Measurements from ENCODE around the gene ARHGAP33. TPM values are rescaled to one million over a fixed set of nuclear protein-coding genes. Genes with fewer than 3 reads are reported as not detected.
A peak's percentile ranks its signal among the peaks of the same experiment; 100 is the strongest.
"Not testable (repeated sequence)": the region's sequence is repeated elsewhere in the genome, so short reads cannot be mapped to it uniquely, and the experiment has no call there.

The ARHGAP33 gene
- total RNA-seq, 6 donors from 2014 or later: 5.9 to 109 (median 14.5) TPM

DNA sequence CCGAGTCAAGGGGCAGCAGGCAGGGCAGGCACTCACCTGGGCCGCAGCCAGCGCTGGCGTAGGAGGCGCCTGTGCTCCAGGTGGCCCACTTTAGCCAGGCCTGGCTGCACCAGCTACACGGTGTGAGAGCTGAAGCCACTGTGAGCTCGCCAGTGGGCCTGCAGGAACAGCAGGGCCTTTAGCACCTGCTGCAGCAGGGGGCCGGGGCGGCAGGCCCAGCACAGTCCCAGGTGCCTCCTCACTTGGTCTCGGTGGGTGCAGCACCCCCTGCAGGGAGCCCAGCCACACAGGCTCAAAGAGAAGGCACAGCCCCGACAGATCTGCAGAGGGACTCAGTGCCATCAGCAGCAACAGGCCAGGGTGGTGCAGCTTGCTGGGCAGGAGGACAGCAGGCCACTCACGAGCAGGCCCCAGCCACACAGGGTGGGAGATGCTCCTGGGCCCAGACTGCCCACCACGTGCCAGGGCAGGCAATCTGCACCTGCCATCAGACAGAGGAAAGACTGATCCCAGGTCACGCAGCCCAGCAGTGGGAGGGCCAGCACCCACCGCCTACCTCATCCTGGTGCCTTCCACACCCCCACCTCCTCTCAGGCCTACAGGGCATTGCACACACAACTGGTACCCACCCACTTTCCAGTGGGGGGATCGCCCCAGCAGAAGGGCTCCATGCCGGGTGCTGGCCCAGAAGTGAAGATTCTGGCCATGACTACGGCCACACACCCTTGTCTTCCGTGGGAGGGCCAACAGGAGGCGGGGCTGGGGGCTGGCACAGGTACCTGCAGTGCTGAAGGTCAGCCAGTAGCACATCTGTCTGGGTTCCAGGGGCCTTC lies 15.8 kb downstream of the ARHGAP33 start:
- TF ChIP-seq POLR2AphosphoS5 (IDR thresholded peaks at IDR 0.05): no peak
- TF ChIP-seq EP300 (IDR thresholded peaks at IDR 0.05): no peak
- no peak for TF ChIP-seq CTCF (IDR thresholded peaks at IDR 0.05)
- no peak for TF ChIP-seq POLR2A (IDR thresholded peaks at IDR 0.05)

GRCh38 chr19:35791814-35792279 lies 16.5 kb downstream of the ARHGAP33 start:
- no peaks in the 10 kb centered on the region for H3K9me3 ChIP-seq
- H3K4me3 ChIP-seq: no peak overlapping the region
- peaks cover 0 to 5% (median 0%) of the 10 kb centered on the region in 4 donors for H3K27me3 ChIP-seq
- H3K36me3 ChIP-seq: no peaks in the 10 kb centered on the region
- no peak overlapping the region for H3K27ac ChIP-seq
- DNase-seq (no peak), ATAC-seq (ENCODE audit: low FRiP score in 2 of 2) (no peak)
- TF ChIP-seq CTCF (IDR thresholded peaks at IDR 0.05): no peak
- TF ChIP-seq POLR2A (IDR thresholded peaks at IDR 0.05): no peak
- TF ChIP-seq POLR2AphosphoS5 (IDR thresholded peaks at IDR 0.05): no peak
- TF ChIP-seq EP300 (IDR thresholded peaks at IDR 0.05): no peak
- 93% methylated on average over 9 of the region's 9 CpGs; no CpG with 5 or more reads in 1 of the 2 donors for WGBS, 2 donors
- H3K4me1 ChIP-seq: no peaks in the 10 kb centered on the region

More for the DNA sequence above, 15.8 kb downstream of the ARHGAP33 start:
- DNase-seq (peak in 1 of 2 donors; percentile 74), ATAC-seq (ENCODE audit: low FRiP score in 2 of 2) (no peak)
- H3K4me1 ChIP-seq: no peaks in the 10 kb centered on the region
- H3K4me3 ChIP-seq: no peak overlapping the region
- H3K27me3 ChIP-seq: no peaks in the 10 kb centered on the region
- 71 to 100% methylated on average over 2 to 19 of the region's 20 CpGs for WGBS, 2 donors
- no peak overlapping the region for H3K27ac ChIP-seq
- peaks cover 0 to 2% (median 0%) of the 10 kb centered on the region in 4 donors for H3K36me3 ChIP-seq
- H3K9me3 ChIP-seq: no peaks in the 10 kb centered on the region

GRCh38 chr19:35792312-35792711 lies 16.9 kb downstream of the ARHGAP33 start:
- Histone ChIP-seq H3K4me3 (no peak overlapping the region), H3K27me3 (peaks cover 0 to 9% (median under 1%) of the 10 kb centered on the region in 4 donors), H3K36me3 (no peaks in the 10 kb centered on the region), H3K9me3 (no peaks in the 10 kb centered on the region), H3K27ac (no peak overlapping the region), H3K4me1 (peaks cover 0 to 4% (median 0%) of the 10 kb centered on the region in 4 donors)
- TF ChIP-seq EP300 (IDR thresholded peaks at IDR 0.05): no peak
- DNase-seq: peak in 1 of 2 donors; percentile 53
- no peak for ATAC-seq (ENCODE audit: low FRiP score in 2 of 2)
- 84 to 88% methylated on average over 12 to 15 of the region's 15 CpGs for WGBS, 2 donors

DNA sequence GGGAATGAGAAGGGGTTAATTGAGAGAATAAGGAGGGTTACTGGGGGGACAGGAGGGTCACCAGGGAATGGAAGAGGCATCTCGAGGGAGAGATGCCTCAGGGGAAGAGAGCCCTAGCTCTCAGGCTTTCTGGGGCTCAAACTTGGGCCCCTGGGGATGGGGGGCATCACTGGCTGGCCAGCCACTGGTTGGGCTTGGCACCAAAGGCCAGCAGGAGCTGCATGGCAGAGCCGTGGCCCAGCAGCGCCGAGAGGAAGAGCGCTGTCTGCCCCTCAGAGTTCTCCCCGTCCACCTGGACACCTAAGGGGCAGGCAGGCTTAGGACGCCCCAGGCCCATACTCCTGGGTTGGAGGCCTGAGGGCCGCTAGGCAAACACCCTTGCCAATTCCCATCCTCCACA lies 17.5 kb downstream of the ARHGAP33 start:
- Histone ChIP-seq H3K27ac (no peak overlapping the region), H3K36me3 (no peaks in the 10 kb centered on the region), H3K4me3 (no peak overlapping the region), H3K4me1 (peaks cover 0 to 10% (median 0%) of the 10 kb centered on the region in 4 donors), H3K27me3 (peaks cover 0 to 11% (median 2%) of the 10 kb centered on the region in 4 donors), H3K9me3 (no peaks in the 10 kb centered on the region)
- ATAC-seq (ENCODE audit: low FRiP score in 2 of 2): no peak
- WGBS, 2 donors: 47 to 75% methylated on average over 2 to 8 of the region's 8 CpGs
- DNase-seq: peak in 1 of 2 donors; percentile 57
- no peak for TF ChIP-seq EP300 (IDR thresholded peaks at IDR 0.05)
- TF ChIP-seq CTCF (IDR thresholded peaks at IDR 0.05): no peak
- TF ChIP-seq POLR2AphosphoS5 (IDR thresholded peaks at IDR 0.05): no peak
- no peak for TF ChIP-seq POLR2A (IDR thresholded peaks at IDR 0.05)

DNA sequence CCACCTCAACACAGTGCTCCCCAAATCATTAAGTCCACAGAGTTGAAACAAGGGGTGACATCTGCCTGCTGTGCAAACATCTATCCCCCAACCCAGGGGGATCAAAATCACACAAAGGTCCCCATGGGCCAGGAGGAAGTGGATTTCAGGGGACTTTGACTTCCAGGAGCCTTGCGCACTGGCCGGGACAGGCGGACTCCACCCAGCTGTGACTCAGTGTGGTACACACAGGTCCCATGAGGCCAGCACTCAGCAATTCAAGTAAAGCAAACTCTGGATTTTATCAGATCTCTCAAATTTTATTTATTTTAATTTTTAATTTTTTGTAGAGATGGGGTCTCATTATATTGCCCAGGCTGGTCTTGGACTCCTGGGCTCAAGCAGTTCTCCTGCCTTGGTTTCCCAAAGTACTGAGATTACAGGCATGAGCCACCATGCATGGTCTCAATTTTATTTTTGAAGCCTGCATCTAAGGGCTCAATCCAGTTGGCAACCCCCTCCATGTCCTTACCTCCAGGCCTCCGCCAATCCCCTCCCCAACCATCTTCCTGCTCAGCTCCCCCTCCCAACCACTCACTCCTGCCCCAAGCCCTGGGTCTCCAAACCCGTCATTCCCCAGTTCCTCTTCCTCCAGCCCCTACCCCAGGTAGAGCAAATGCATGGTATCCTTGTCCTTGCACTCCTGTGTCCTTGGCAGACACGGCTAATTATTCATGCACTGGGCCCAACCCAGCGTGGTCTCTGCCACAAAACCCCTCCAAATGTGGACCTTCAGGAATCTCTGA lies 18.2 kb downstream of the ARHGAP33 start:
- TF ChIP-seq CTCF (IDR thresholded peaks at IDR 0.05): no peak
- no peak for TF ChIP-seq EP300 (IDR thresholded peaks at IDR 0.05)
- TF ChIP-seq POLR2AphosphoS5 (IDR thresholded peaks at IDR 0.05): no peak
- TF ChIP-seq POLR2A (IDR thresholded peaks at IDR 0.05): no peak
- Histone ChIP-seq H3K27ac (no peak overlapping the region), H3K4me1 (peaks cover 0 to 11% (median 0%) of the 10 kb centered on the region in 4 donors), H3K36me3 (no peaks in the 10 kb centered on the region), H3K4me3 (no peak overlapping the region), H3K9me3 (no peaks in the 10 kb centered on the region), H3K27me3 (peaks cover 0 to 11% (median 2%) of the 10 kb centered on the region in 4 donors)
- DNase-seq (no peak), ATAC-seq (ENCODE audit: low FRiP score in 2 of 2) (peak in 1 of 2 donors; percentile 37)
- 73 to 78% methylated on average over 7 of the region's 7 CpGs for WGBS, 2 donors

DNA sequence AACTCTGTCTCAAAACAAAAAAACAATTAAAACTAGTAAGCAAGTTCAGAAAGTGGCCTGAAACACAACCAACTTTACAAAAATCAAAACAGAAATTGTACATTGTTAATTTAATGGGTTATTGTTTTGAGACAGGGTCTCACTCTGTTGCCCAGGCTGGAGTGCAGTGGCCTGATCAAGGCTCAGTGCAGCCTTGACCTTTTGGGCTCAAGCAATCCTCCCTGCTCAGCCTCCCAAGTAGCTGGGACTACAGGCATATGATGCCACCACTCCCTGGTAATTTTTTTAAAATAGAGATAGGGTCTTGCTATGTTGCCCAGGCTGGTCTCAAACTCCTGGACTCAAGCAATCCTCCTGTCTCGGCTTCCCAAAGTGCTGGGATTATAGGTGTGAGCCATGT lies 20.2 kb downstream of the ARHGAP33 start:
- H3K9me3 ChIP-seq; H3K4me3 ChIP-seq; H3K27ac ChIP-seq; H3K36me3 ChIP-seq; DNase-seq; ATAC-seq (ENCODE audit: low FRiP score in 2 of 2): not testable (repeated sequence)
- WGBS, 2 donors: 75 to 100% methylated on average over 1 of the region's 1 CpG
- H3K27me3 ChIP-seq: peaks cover 0 to 11% (median 2%) of the 10 kb centered on the region in 4 donors
- H3K4me1 ChIP-seq: peaks cover 0 to 11% (median 0%) of the 10 kb centered on the region in 4 donors
